Body of pancreas (tissue), 4 donors: ENCODE measurements around the gene FOXP1. TPM values are rescaled to one million over a fixed set of nuclear protein-coding genes. Genes with fewer than 3 reads are reported as not detected.
"Not testable (repeated sequence)": the region's sequence is repeated elsewhere in the genome, so short reads cannot be mapped to it uniquely, and the experiment has no call there.

ENCODE experiments used
- ATAC-seq: fragments of 150-250 bp; one replicate; pipeline ENCODE4 v1.9.1; 2016
- DNase-seq, 4 donors: peaks; one replicate each; pipeline ENCODE4 v3.0.0-alpha.2; 2019
- H3K27ac ChIP-seq, 4 donors: fragments of 200-600 bp; sonication (generic); 1 replicate in 3 of 4; 2 replicates in 1 of 4; pipeline versions ENCODE4 v1.5.1 to v1.6.1; 2016 to 2019; ENCODE audit warnings: mild to moderate bottlenecking in 1 of 4, mixed read lengths in 1 of 4, moderate library complexity in 1 of 4
- H3K27me3 ChIP-seq, 2 donors: fragments of 200-600 bp; sonication (generic); one replicate each; pipeline ENCODE4 v1.6.0; 2016; ENCODE audit warnings: mild to moderate bottlenecking in 1 of 2
- H3K36me3 ChIP-seq, 2 donors: fragments of 200-600 bp; sonication (generic); replicated peaks in 1 of 2; 2 replicates each; pipeline ENCODE4 v1.5.1; 2016; ENCODE audit warnings: low read depth in 2 of 2; ENCODE audit not compliant: insufficient read depth in 1 of 2
- H3K4me1 ChIP-seq: fragments of 200-600 bp; sonication (generic); one replicate; pipeline ENCODE4 v1.6.0; 2016
- H3K4me3 ChIP-seq, 2 donors: fragments of 200-600 bp; sonication (generic); 1 replicate in 1 of 2; 2 replicates in 1 of 2; pipeline ENCODE4 v1.5.1; 2016 to 2019
- H3K9me3 ChIP-seq, 3 donors: fragments of 200-600 bp; sonication (generic); 1 replicate in 2 of 3; 2 replicates in 1 of 3; pipeline ENCODE4 v1.5.1; 2016
- CTCF ChIP-seq, 7 experiments: fragments of 450-650 bp in 4 of 7; fragments of 200-600 bp in 3 of 7; sonication (generic) in 3 of 7; IDR thresholded peaks; one replicate each; pipeline ENCODE4 v1.5.1; 2016 to 2019; ENCODE audit warnings: antibody characterized with exemption in 7 of 7
- POLR2A ChIP-seq, 3 donors: fragments of 450-650 bp; IDR thresholded peaks; one replicate each; pipeline ENCODE4 v1.6.1; 2016; ENCODE audit warnings: antibody characterized with exemption in 3 of 3, mild to moderate bottlenecking in 2 of 3
- WGBS, 2 donors: methylation state at CpG; one replicate each; pipeline ENCODE4 v1.1.5; 2017; 5-methylcytosine and 5-hydroxymethylcytosine counted together
- intact Hi-C: fragments of 100-400 bp; cut with DNase I; formaldehyde crosslinking; loops from one replicate; pipeline ENCODE4 v1.15.1; 2023
- total RNA-seq, 2 donors: library from RNA; depleted of rRNA; stranded (reverse); fragments of >200 nt; gene quantifications; one replicate each; pipeline ENCODE4 v1.1.0, GENCODE V29; 2016

Gene FOXP1
- total RNA-seq, 2 donors from 2014 or later, result 85.7 to 86.1 TPM

- intact Hi-C loops, result no loop called here
- Histone ChIP-seq H3K4me1 (no peaks in the 10 kb centered on the region), H3K9me3 (no peaks in the 10 kb centered on the region), H3K27me3 (no peaks in the 10 kb centered on the region), H3K36me3 (no peaks in the 10 kb centered on the region), H3K4me3 (no peak overlapping the region), H3K27ac (no peak overlapping the region)
- TF ChIP-seq CTCF (IDR thresholded peaks at IDR 0.05), result no peak
- TF ChIP-seq POLR2A (IDR thresholded peaks at IDR 0.05), result no peak
- ATAC-seq, result no peak
- 93 to 98% methylated on average over 8 of the region's 8 CpGs for WGBS, 2 donors
- DNase-seq, result no peak
Observed at GRCh38 chr3:71328926-71329325, 254.6 kb downstream of the FOXP1 start.

GRCh38 chr3:71327936-71328335, 255.6 kb downstream of the FOXP1 start:
- 75% methylated on average over 4 of the region's 4 CpGs for WGBS, 2 donors
- H3K4me3 ChIP-seq, result no peak overlapping the region
- ATAC-seq (no peak), DNase-seq (no peak)
- H3K27me3 ChIP-seq, result no peaks in the 10 kb centered on the region
- TF ChIP-seq POLR2A (IDR thresholded peaks at IDR 0.05), result no peak
- TF ChIP-seq CTCF (IDR thresholded peaks at IDR 0.05), result no peak
- intact Hi-C loops, result no loop called here
- no peaks in the 10 kb centered on the region for H3K9me3 ChIP-seq
- no peak overlapping the region for H3K27ac ChIP-seq
- H3K4me1 ChIP-seq, result no peaks in the 10 kb centered on the region
- no peaks in the 10 kb centered on the region for H3K36me3 ChIP-seq

DNA sequence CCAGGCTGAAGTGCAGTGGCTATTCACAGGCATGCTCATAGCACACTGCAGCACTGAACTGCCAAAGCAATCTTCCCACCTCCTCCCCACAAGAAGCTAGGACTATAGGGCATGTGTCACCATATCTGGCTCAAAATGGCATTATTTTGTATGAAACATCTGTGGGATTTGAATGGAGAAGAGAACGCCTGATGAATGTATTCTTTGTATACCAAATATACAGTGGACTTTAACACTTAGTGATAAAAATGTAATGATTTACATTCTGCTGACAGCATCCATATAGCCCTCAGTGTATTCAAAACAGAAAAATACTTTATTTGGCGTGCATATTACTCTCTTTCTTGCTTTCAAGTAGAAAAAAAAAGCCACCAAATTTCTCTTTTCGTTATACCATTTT, 257.8 kb downstream of the FOXP1 start:
- no peak overlapping the region for H3K27ac ChIP-seq

DNA sequence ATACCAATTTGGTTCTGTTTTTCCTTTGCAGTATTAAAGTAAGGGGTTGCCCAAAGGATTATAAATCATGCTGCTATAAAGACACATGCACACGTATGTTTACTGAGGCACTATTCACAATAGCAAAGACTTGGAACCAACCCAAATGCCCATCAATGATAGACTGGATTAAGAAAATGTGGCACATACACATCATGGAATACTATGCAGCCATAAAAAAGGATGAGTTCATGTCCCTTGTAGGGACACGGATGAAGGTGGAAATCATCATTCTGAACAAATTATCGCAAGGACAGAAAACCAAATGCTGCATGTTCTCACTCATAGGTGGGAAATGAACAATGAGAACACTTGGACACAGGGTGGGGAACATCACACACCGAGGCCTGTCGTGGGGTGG, 259.3 kb downstream of the FOXP1 start:
- H3K36me3 ChIP-seq, H3K4me3 ChIP-seq, ATAC-seq, H3K4me1 ChIP-seq, H3K27me3 ChIP-seq, intact Hi-C loops, DNase-seq, H3K27ac ChIP-seq, H3K9me3 ChIP-seq: not testable (repeated sequence)
- WGBS, 2 donors, result 86 to 92% methylated on average over 5 of the region's 5 CpGs

More for the DNA sequence above, 257.8 kb downstream of the FOXP1 start:
- intact Hi-C loops, result no loop called here
- Histone ChIP-seq H3K27me3 (no peaks in the 10 kb centered on the region), H3K4me3 (no peak overlapping the region), H3K9me3 (no peaks in the 10 kb centered on the region), H3K4me1 (no peaks in the 10 kb centered on the region), H3K36me3 (no peaks in the 10 kb centered on the region)
- WGBS, 2 donors, result 85 to 86% methylated on average over 3 of the region's 3 CpGs
- TF ChIP-seq POLR2A (IDR thresholded peaks at IDR 0.05) (no peak), CTCF (IDR thresholded peaks at IDR 0.05) (no peak)
- DNase-seq (no peak), ATAC-seq (no peak)

- intact Hi-C loops, result no loop called here
- 90 to 93% methylated on average over 5 of the region's 5 CpGs for WGBS, 2 donors
- peaks cover 5% of the 10 kb centered on the region for H3K4me1 ChIP-seq
- TF ChIP-seq POLR2A (IDR thresholded peaks at IDR 0.05), result no peak
- TF ChIP-seq CTCF (IDR thresholded peaks at IDR 0.05), result no peak
- DNase-seq (no peak), ATAC-seq (no peak)
- no peaks in the 10 kb centered on the region for H3K36me3 ChIP-seq
- H3K27me3 ChIP-seq, result no peaks in the 10 kb centered on the region
- H3K9me3 ChIP-seq, result no peaks in the 10 kb centered on the region
- H3K4me3 ChIP-seq, result no peak overlapping the region
- H3K27ac ChIP-seq, result no peak overlapping the region
Observed at GRCh38 chr3:71323558-71323957, 260.0 kb downstream of the FOXP1 start.
